Upper lobe of left lung (tissue), 4 donors: ENCODE data around the gene NDUFB5.

ENCODE experiments used
- CTCF ChIP-seq, 6 experiments: fragments of 450-650 bp in 4 of 6; fragments of 200-600 bp in 2 of 6; sonication (generic) in 2 of 6; IDR thresholded peaks; one replicate each; pipeline ENCODE4 v1.5.1; 2016 to 2019; ENCODE audit warnings: antibody characterized with exemption in 6 of 6
- POLR2A ChIP-seq, 4 donors: fragments of 450-650 bp; IDR thresholded peaks; one replicate each; pipeline ENCODE4 v1.5.1; 2016 to 2017; ENCODE audit warnings: antibody characterized with exemption in 4 of 4, mild to moderate bottlenecking in 2 of 4
- POLR2AphosphoS5 ChIP-seq, 2 donors: sonication (generic); formaldehyde crosslinking; IDR thresholded peaks; one replicate each; pipeline ENCODE4 v1.5.1; 2017; ENCODE audit warnings: antibody characterized with exemption in 2 of 2

GRCh38 chr3:179676081-179676480, 71.5 kb downstream of the NDUFB5 start:
- TF ChIP-seq POLR2A (IDR thresholded peaks at IDR 0.05) (no peak), CTCF (IDR thresholded peaks at IDR 0.05) (no peak), POLR2AphosphoS5 (IDR thresholded peaks at IDR 0.05) (no peak)
